CD14-positive monocyte (primary cell): ENCODE results near the gene NRN1. TPM values are rescaled to one million over a fixed set of nuclear protein-coding genes. Genes with fewer than 3 reads are reported as not detected.
A peak's percentile ranks its signal among the peaks of the same experiment; 100 is the strongest.

Experiments
- DNase-seq, 3 donors: peaks; one replicate each; pipeline ENCODE4 v3.0.0-alpha.2; 2011 to 2022
- H2AFZ ChIP-seq: 2 replicates; pipeline ENCODE4 v1.6.0; 2012; ENCODE audit warnings: mild to moderate bottlenecking, low read depth, low read length, inconsistent platforms; ENCODE audit not compliant: insufficient read depth, poor library complexity, severe bottlenecking
- H3K27ac ChIP-seq, 2 donors: 1 replicate in 1 of 2; 2 replicates in 1 of 2; pipeline ENCODE4 v1.5.1; 2012 to 2013; ENCODE audit warnings: low read length in 2 of 2, control low read depth in 1 of 2, inconsistent platforms in 1 of 2, low read depth in 1 of 2, mild to moderate bottlenecking in 1 of 2
- H3K27me3 ChIP-seq, 2 donors: one replicate each; pipeline versions ENCODE4 v1.6.0 to v1.6.1; 2011 to 2013; ENCODE audit warnings: low read length in 2 of 2; ENCODE audit not compliant: control insufficient read depth in 2 of 2, insufficient read depth in 2 of 2
- H3K36me3 ChIP-seq, 2 donors: replicated peaks in 1 of 2; 1 replicate in 1 of 2; 2 replicates in 1 of 2; pipeline versions ENCODE4 v1.5.1 to v1.6.1; 2012 to 2013; ENCODE audit warnings: low read length in 2 of 2, control low read depth in 1 of 2, inconsistent platforms in 1 of 2, mild to moderate bottlenecking in 1 of 2; ENCODE audit not compliant: insufficient read depth in 2 of 2, control insufficient read depth in 1 of 2
- H3K4me1 ChIP-seq, 2 donors: 1 replicate in 1 of 2; 2 replicates in 1 of 2; pipeline versions ENCODE4 v1.5.1 to v1.6.1; 2012 to 2013; ENCODE audit warnings: low read length in 2 of 2, control low read depth in 1 of 2, inconsistent platforms in 1 of 2, mild to moderate bottlenecking in 1 of 2, moderate library complexity in 1 of 2; ENCODE audit not compliant: insufficient read depth in 2 of 2, control insufficient read depth in 1 of 2
- H3K4me2 ChIP-seq: replicated peaks from 2 replicates; pipeline ENCODE3; 2012; ENCODE audit warnings: low read length, moderate library complexity, mild to moderate bottlenecking; ENCODE audit not compliant: poor library complexity, severe bottlenecking; ENCODE audit errors: extremely low read depth
- H3K4me3 ChIP-seq, 3 experiments: fragments of 200-600 bp in 1 of 3; sonication (generic) in 1 of 3; replicated peaks in 1 of 3; 1 replicate in 2 of 3; 2 replicates in 1 of 3; pipeline ENCODE4 v1.5.1; 2011 to 2013; ENCODE audit warnings: low read length in 3 of 3, mild to moderate bottlenecking in 3 of 3, control low read depth in 2 of 3, low read depth in 2 of 3, inconsistent platforms in 1 of 3, moderate library complexity in 1 of 3
- H3K79me2 ChIP-seq: 2 replicates; pipeline ENCODE4 v1.6.0; 2012; ENCODE audit warnings: mild to moderate bottlenecking, control low read depth, inconsistent platforms, low read length, moderate library complexity; ENCODE audit not compliant: insufficient read depth
- H3K9ac ChIP-seq: 2 replicates; pipeline ENCODE4 v1.6.0; 2017; ENCODE audit warnings: low read length, mild to moderate bottlenecking; ENCODE audit not compliant: insufficient read depth, poor library complexity, severe bottlenecking
- H3K9me3 ChIP-seq, 2 donors: replicated peaks in 1 of 2; 1 replicate in 1 of 2; 2 replicates in 1 of 2; pipeline versions ENCODE4 v1.5.1 to v1.6.1; 2012 to 2013; ENCODE audit warnings: low read length in 2 of 2, control low read depth in 1 of 2; ENCODE audit not compliant: control insufficient read depth in 1 of 2, insufficient read depth in 1 of 2
- H4K20me1 ChIP-seq: 2 replicates; pipeline ENCODE4 v1.6.0; 2012; ENCODE audit warnings: mild to moderate bottlenecking, low read length, control low read depth, moderate library complexity; ENCODE audit not compliant: insufficient read depth
- H3K27ac Mint-ChIP-seq, 7 donors: one replicate each; pipeline ENCODE4 v1.8.0; 2020; ENCODE audit warnings: mild to moderate bottlenecking in 7 of 7, mixed read lengths in 7 of 7, moderate library complexity in 6 of 7, inconsistent platforms in 2 of 7
- H3K27me3 Mint-ChIP-seq, 3 donors: one replicate each; pipeline ENCODE4 v1.8.0; 2021 to 2022; ENCODE audit warnings: low read depth in 3 of 3, mild to moderate bottlenecking in 3 of 3, mixed read lengths in 3 of 3, moderate library complexity in 3 of 3, inconsistent platforms in 1 of 3
- H3K36me3 Mint-ChIP-seq, 2 donors: one replicate each; pipeline ENCODE4 v1.8.0; 2020; ENCODE audit warnings: mixed read lengths in 2 of 2, inconsistent platforms in 1 of 2, mild to moderate bottlenecking in 1 of 2
- H3K4me1 Mint-ChIP-seq: one replicate; pipeline ENCODE4 v1.8.0; 2020; ENCODE audit warnings: mild to moderate bottlenecking, mixed read lengths
- H3K4me3 Mint-ChIP-seq, 2 donors: one replicate each; pipeline ENCODE4 v1.8.0; 2020; ENCODE audit warnings: mild to moderate bottlenecking in 2 of 2, mixed read lengths in 2 of 2, moderate library complexity in 1 of 2
- H3K9me3 Mint-ChIP-seq, 7 donors: one replicate each; pipeline ENCODE4 v1.8.0; 2020 to 2022; ENCODE audit warnings: mixed read lengths in 7 of 7, mild to moderate bottlenecking in 6 of 7, moderate library complexity in 6 of 7, inconsistent platforms in 2 of 7
- CTCF ChIP-seq: fragments of 200-600 bp; IDR thresholded peaks from one replicate; pipeline ENCODE4 v1.8.0; 2022; ENCODE audit warnings: antibody characterized with exemption, mild to moderate bottlenecking
- WGBS: methylation state at CpG from one replicate; pipeline ENCODE4 v1.1.5; 2013; ENCODE audit warnings: missing lambda C conversion rate; ENCODE audit not compliant: insufficient coverage; 5-methylcytosine and 5-hydroxymethylcytosine counted together
- intact Hi-C, 2 donors: fragments of 100-400 bp; cut with micrococcal nuclease; formaldehyde crosslinking; loops; one replicate each; pipeline versions ENCODE4 v1.15.0 to v1.15.1; 2023
- polyA plus RNA-seq, 3 donors: library from polyadenylated mRNA; depleted of rRNA in 1 of 3; unstranded in 2 of 3; stranded (reverse) in 1 of 3; fragments of 300-500 nt in 2 of 3; fragments of >200 nt in 1 of 3; fragmentation: Illumina TruSeq in 2 of 3; gene quantifications; 1 replicate in 2 of 3; 2 replicates in 1 of 3; pipeline ENCODE4 v1.2.3, GENCODE V29; 2012 to 2021

The NRN1 gene
- polyA plus RNA-seq, 3 donors: 0.08 TPM; not detected in 2

- H3K27ac ChIP-seq: no peak overlapping the region
- peak overlapping the region; percentile 23 for H3K9ac ChIP-seq
- intact Hi-C loops: loop anchor here in 1 of 2 donors (10.0 kb wide), 1 partner anchor 1234 kb away; the partner anchor contains the start of gene CDYL
- peaks cover 12 to 25% of the 10 kb centered on the region in 2 donors for H3K36me3 Mint-ChIP-seq
- no peak overlapping the region for H3K27ac Mint-ChIP-seq
- H3K4me1 ChIP-seq: peaks cover 38 to 50% of the 10 kb centered on the region in 2 donors
- H4K20me1 ChIP-seq: no peaks in the 10 kb centered on the region
- no peak for TF ChIP-seq CTCF
- DNase-seq: peak in 2 of 3 donors; percentile 35 to 46
- H3K36me3 ChIP-seq: no peaks in the 10 kb centered on the region
- peaks cover 6 to 47% (median 33%) of the 10 kb centered on the region in 7 donors for H3K9me3 Mint-ChIP-seq
- H3K4me3 ChIP-seq: peak overlapping the region; percentile 40 to 74 (median 41)
- H3K79me2 ChIP-seq: no peaks in the 10 kb centered on the region
- H3K27me3 ChIP-seq: peaks cover 80 to 99% of the 10 kb centered on the region in 2 donors
- H3K9me3 ChIP-seq: peaks cover 8 to 35% of the 10 kb centered on the region in 2 donors
- peak overlapping the region; percentile 67 for H2AFZ ChIP-seq
- H3K4me3 Mint-ChIP-seq: peak overlapping the region; percentile 71 to 97
- under 1% methylated on average over 42 of the region's 62 CpGs for WGBS
- peaks cover 49% of the 10 kb centered on the region for H3K4me1 Mint-ChIP-seq
- H3K27me3 Mint-ChIP-seq: peaks cover 88 to 95% (median 91%) of the 10 kb centered on the region in 3 donors
- H3K4me2 ChIP-seq: peak overlapping the region; percentile 76
Observed at GRCh38 chr6:6008648-6009421, 2.1 kb upstream of the NRN1 start.

GRCh38 chr6:6008089-6008647 is 1.4 kb upstream of the NRN1 start:
- peak overlapping the region; percentile 76 for H3K4me2 ChIP-seq
- H3K9ac ChIP-seq: peak overlapping the region; percentile 23
- peaks cover 12 to 36% of the 10 kb centered on the region in 2 donors for H3K9me3 ChIP-seq
- H3K79me2 ChIP-seq: no peaks in the 10 kb centered on the region
- WGBS: 2% methylated on average over 11 of the region's 18 CpGs
- peak overlapping the region; percentile 67 for H2AFZ ChIP-seq
- intact Hi-C loops: loop anchor here in 1 of 2 donors (10.0 kb wide), 1 partner anchor 1233 kb away; the partner anchor contains the start of gene CDYL
- Mint-ChIP-seq H3K4me1 (peaks cover 55% of the 10 kb centered on the region), H3K27me3 (peaks cover 89 to 95% (median 90%) of the 10 kb centered on the region in 3 donors), H3K36me3 (peaks cover 12 to 25% of the 10 kb centered on the region in 2 donors), H3K27ac (no peak overlapping the region), H3K4me3 (peak overlapping the region; percentile 71 to 97), H3K9me3 (peaks cover 6 to 51% (median 35%) of the 10 kb centered on the region in 7 donors)
- no peak overlapping the region for H3K27ac ChIP-seq
- no peaks in the 10 kb centered on the region for H3K36me3 ChIP-seq
- H3K4me3 ChIP-seq: peak overlapping the region; percentile 40 to 74 (median 41)
- no peak for DNase-seq
- no peaks in the 10 kb centered on the region for H4K20me1 ChIP-seq
- peaks cover 45 to 57% of the 10 kb centered on the region in 2 donors for H3K4me1 ChIP-seq
- H3K27me3 ChIP-seq: peaks cover 82 to 99% of the 10 kb centered on the region in 2 donors
- TF ChIP-seq CTCF: no peak
